Skin epidermis (tissue), 12 donors: ENCODE results near the gene RAB11FIP3.
"Not testable (repeated sequence)": the region's sequence is repeated elsewhere in the genome, so short reads cannot be mapped to it uniquely, and the experiment has no call there.

Experiments
- H3K27ac ChIP-seq, 21 experiments: fragments of 200-600 bp; sonication (generic) in 11 of 21; one replicate each; pipeline ENCODE4 v1.5.0; 2020; ENCODE audit warnings: mild to moderate bottlenecking in 3 of 21, inconsistent platforms in 2 of 21, moderate library complexity in 2 of 21
- H3K4me3 ChIP-seq, 7 experiments: fragments of 200-600 bp; sonication (generic) in 2 of 7; one replicate each; pipeline ENCODE4 v1.5.0; 2020; ENCODE audit warnings: inconsistent platforms in 2 of 7, mild to moderate bottlenecking in 2 of 7, moderate library complexity in 1 of 7

RAB11FIP3 gene

GRCh38 chr16:387761-388666 is 37.4 kb upstream of the RAB11FIP3 start:
- not testable (repeated sequence) for H3K4me3 ChIP-seq, H3K27ac ChIP-seq

- Histone ChIP-seq H3K4me3 (no peak overlapping the region), H3K27ac (no peak overlapping the region)
These were observed 36.1 kb upstream of the RAB11FIP3 start for GRCh38 chr16:389352-389751.

GRCh38 chr16:391885-392335 is 33.5 kb upstream of the RAB11FIP3 start:
- no peak overlapping the region for H3K4me3 ChIP-seq

GRCh38 chr16:392450-393030 is 32.9 kb upstream of the RAB11FIP3 start:
- H3K27ac ChIP-seq = no peak overlapping the region
- H3K4me3 ChIP-seq = no peak overlapping the region

More at GRCh38 chr16:391885-392335, 33.5 kb upstream of the RAB11FIP3 start:
- H3K27ac ChIP-seq = no peak overlapping the region

- H3K27ac ChIP-seq = peak overlapping the region in 8 of 21 experiments; percentile 6 to 82 (median 66)
These were observed 29.2 kb upstream of the RAB11FIP3 start for GRCh38 chr16:396199-396598.

GRCh38 chr16:396605-397004 is 28.8 kb upstream of the RAB11FIP3 start:
- peak overlapping the region in 10 of 21 experiments; percentile 22 to 82 (median 73) for H3K27ac ChIP-seq

More at GRCh38 chr16:396199-396598, 29.2 kb upstream of the RAB11FIP3 start:
- H3K4me3 ChIP-seq = no peak overlapping the region

GRCh38 chr16:397135-397661 is 28.3 kb upstream of the RAB11FIP3 start, which contains the start of gene NME4:
Gene NME4 (plus strand): TSS chr16:397199. CDS start chr16:397223, 24 bp downstream.
- Histone ChIP-seq H3K27ac (peak within 1 kb of the TSS in 20 of 21 experiments; percentile 26 to 82 (median 75)), H3K4me3 (peak within 1 kb of the TSS; percentile 42 to 71 (median 59))

More at GRCh38 chr16:396605-397004, 28.8 kb upstream of the RAB11FIP3 start:
- H3K4me3 ChIP-seq = peak overlapping the region; percentile 23 to 71 (median 59)

- peak overlapping the region in 3 of 7 experiments; percentile 59 to 71 (median 63) for H3K4me3 ChIP-seq
- H3K27ac ChIP-seq = peak overlapping the region in 10 of 21 experiments; percentile 5 to 82 (median 73)
These were observed 27.6 kb upstream of the RAB11FIP3 start for GRCh38 chr16:397736-398332.

- Histone ChIP-seq H3K4me3 (no peak overlapping the region), H3K27ac (peak overlapping the region in 7 of 21 experiments; percentile 32 to 82 (median 57))
These were observed 26.7 kb upstream of the RAB11FIP3 start for GRCh38 chr16:398561-399339.

- Histone ChIP-seq H3K4me3 (no peak overlapping the region), H3K27ac (peak overlapping the region in 5 of 21 experiments; percentile 40 to 89 (median 87))
These were observed 26.0 kb upstream of the RAB11FIP3 start for GRCh38 chr16:399340-400019.

- Histone ChIP-seq H3K4me3 (peak overlapping the region in 2 of 7 experiments; percentile 61 to 81), H3K27ac (peak overlapping the region in 17 of 21 experiments; percentile 83 to 93 (median 88))
These were observed 25.3 kb upstream of the RAB11FIP3 start for GRCh38 chr16:400061-400591.

GRCh38 chr16:401468-402348 is 23.7 kb upstream of the RAB11FIP3 start, which contains the start of gene DECR2:
Gene DECR2 (plus strand): TSS chr16:401885. CDS start chr16:401964, 79 bp downstream.
- Histone ChIP-seq H3K27ac (peak within 1 kb of the TSS; percentile 59 to 93 (median 87)), H3K4me3 (peak within 1 kb of the TSS; percentile 61 to 90 (median 75))

GRCh38 chr16:404971-405486 is 20.4 kb upstream of the RAB11FIP3 start:
- H3K4me3 ChIP-seq = no peak overlapping the region
- peak overlapping the region in 1 of 21 experiments; percentile 37 for H3K27ac ChIP-seq

GRCh38 chr16:405548-406506 is 19.6 kb upstream of the RAB11FIP3 start:
- Histone ChIP-seq H3K4me3 (no peak overlapping the region), H3K27ac (peak overlapping the region in 1 of 21 experiments; percentile 37)

- Histone ChIP-seq H3K27ac (no peak overlapping the region), H3K4me3 (no peak overlapping the region)
These were observed 18.2 kb upstream of the RAB11FIP3 start for GRCh38 chr16:407253-407652.
